HUES64 (cell line): Measurements from ENCODE around the gene MGAT5.

Experiments
- H3K27ac ChIP-seq: 2 replicates; pipeline ENCODE4 v1.7.0; 2013; ENCODE audit warnings: low read depth, low read length, inconsistent platforms
- H3K27me3 ChIP-seq: 2 replicates; pipeline ENCODE4 v1.6.1; 2013; ENCODE audit warnings: mild to moderate bottlenecking, low read length; ENCODE audit not compliant: insufficient read depth
- H3K36me3 ChIP-seq: 2 replicates; pipeline ENCODE4 v1.6.1; 2013; ENCODE audit warnings: mild to moderate bottlenecking, low read length; ENCODE audit not compliant: insufficient read depth
- H3K4me1 ChIP-seq: 2 replicates; pipeline ENCODE4 v1.6.1; 2013; ENCODE audit warnings: mild to moderate bottlenecking, low read length, moderate library complexity; ENCODE audit not compliant: insufficient read depth
- H3K4me3 ChIP-seq: 2 replicates; pipeline ENCODE4 v1.5.1; 2013; ENCODE audit warnings: mild to moderate bottlenecking, low read length, moderate library complexity
- H3K9ac ChIP-seq: 2 replicates; pipeline ENCODE4 v1.6.1; 2013; ENCODE audit warnings: mild to moderate bottlenecking, low read depth, low read length
- H3K9me3 ChIP-seq: 2 replicates; pipeline ENCODE4 v1.6.1; 2013; ENCODE audit warnings: low read depth, low read length; ENCODE audit not compliant: insufficient read depth
- WGBS: fragments of 150-250, 120-280 bp; methylation state at CpG from one replicate; pipeline ENCODE4 v1.1.7; 2013; ENCODE audit warnings: missing lambda C conversion rate; 5-methylcytosine and 5-hydroxymethylcytosine counted together

The MGAT5 gene

DNA sequence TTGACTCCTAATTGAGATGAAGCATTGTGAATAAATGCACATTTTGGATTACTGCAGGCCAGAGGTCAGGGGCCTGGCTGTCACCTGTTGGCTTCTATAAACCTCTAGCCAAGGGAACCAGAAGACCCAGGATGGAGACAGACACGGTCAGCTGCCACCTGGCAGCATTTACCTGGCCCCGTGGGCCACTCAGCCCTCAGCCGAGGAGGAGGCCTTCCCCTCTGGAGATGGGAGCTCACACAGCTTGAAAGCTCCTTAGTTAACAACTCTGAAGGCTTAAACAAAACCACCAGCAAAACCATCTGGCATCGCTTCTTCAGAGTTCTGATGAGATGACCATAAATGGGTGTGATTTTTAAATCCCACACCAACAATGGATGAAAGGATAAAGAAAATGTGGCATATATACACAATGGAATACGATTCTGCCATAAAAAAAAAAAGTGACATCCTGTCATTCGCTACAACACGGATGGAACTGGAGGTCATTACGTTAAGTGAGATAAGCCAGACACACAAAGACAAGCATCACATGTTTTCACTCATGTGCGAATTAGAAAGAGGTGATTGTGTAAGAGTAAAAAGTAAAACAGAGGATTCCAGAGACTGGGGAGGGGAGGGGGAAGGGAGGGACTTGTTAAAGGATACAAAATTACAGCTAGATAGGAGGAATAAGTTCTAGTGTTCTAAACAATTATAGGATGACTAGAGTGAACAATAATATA lies 246.5 kb downstream of the MGAT5 start:
- Histone ChIP-seq H3K4me1 (no peaks in the 10 kb centered on the region), H3K36me3 (no peaks in the 10 kb centered on the region), H3K4me3 (no peak overlapping the region), H3K9me3 (no peaks in the 10 kb centered on the region), H3K9ac (no peak overlapping the region), H3K27ac (no peak overlapping the region; the same call in 1 of the 2 replicates), H3K27me3 (no peaks in the 10 kb centered on the region)
- 91% methylated on average over 8 of the region's 9 CpGs for WGBS

DNA sequence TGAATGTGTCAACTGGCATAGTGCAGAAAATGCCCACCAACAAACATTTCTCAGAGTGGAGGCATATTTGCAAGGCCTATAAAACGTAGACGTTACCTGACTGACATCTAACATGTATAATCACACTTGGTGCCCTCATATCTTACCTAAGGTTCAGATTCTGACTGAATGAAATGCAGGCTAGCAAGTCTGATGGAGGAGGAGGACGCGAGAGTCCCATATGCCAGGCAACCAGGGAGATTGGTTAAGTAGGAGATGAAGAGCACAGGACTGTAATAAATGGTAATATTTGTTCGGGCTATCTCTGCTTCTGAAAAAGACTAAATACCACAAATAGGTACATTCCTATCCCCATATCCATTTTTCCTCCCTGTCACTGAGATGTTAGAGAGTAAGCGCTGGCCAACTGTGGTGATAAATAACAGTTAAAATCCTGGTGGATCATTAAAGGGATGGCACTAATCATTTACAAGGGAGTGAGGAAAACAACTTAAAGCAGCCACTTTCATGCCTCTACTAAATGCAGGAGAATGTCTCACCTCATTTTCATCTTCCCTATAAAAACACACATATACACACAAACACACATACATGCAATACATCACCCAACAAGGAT lies 247.7 kb downstream of the MGAT5 start:
- 95% methylated on average over 5 of the region's 6 CpGs for WGBS
- no peak overlapping the region for H3K9ac ChIP-seq
- no peaks in the 10 kb centered on the region for H3K36me3 ChIP-seq
- H3K9me3 ChIP-seq = no peaks in the 10 kb centered on the region
- H3K4me1 ChIP-seq = no peaks in the 10 kb centered on the region
- no peak overlapping the region for H3K27ac ChIP-seq
- no peak overlapping the region for H3K4me3 ChIP-seq
- H3K27me3 ChIP-seq = no peaks in the 10 kb centered on the region

GRCh38 chr2:134502104-134502503 lies 248.2 kb downstream of the MGAT5 start:
- Histone ChIP-seq H3K27me3 (no peaks in the 10 kb centered on the region), H3K9ac (no peak overlapping the region), H3K36me3 (no peaks in the 10 kb centered on the region), H3K4me3 (no peak overlapping the region), H3K4me1 (no peaks in the 10 kb centered on the region), H3K9me3 (no peaks in the 10 kb centered on the region), H3K27ac (no peak overlapping the region)
- WGBS = 100% methylated on average over 1 of the region's 2 CpGs
